ENCODE data around the gene ZSCAN1. TPM values are rescaled to one million over a fixed set of nuclear protein-coding genes. Genes with fewer than 3 reads are reported as not detected.
A peak's percentile ranks its signal among the peaks of the same experiment; 100 is the strongest.

The ZSCAN1 gene
- total and polyA plus RNA-seq, 2 of the 4 experiments (the other 2 are of a cell fraction) = not detected

DNA sequence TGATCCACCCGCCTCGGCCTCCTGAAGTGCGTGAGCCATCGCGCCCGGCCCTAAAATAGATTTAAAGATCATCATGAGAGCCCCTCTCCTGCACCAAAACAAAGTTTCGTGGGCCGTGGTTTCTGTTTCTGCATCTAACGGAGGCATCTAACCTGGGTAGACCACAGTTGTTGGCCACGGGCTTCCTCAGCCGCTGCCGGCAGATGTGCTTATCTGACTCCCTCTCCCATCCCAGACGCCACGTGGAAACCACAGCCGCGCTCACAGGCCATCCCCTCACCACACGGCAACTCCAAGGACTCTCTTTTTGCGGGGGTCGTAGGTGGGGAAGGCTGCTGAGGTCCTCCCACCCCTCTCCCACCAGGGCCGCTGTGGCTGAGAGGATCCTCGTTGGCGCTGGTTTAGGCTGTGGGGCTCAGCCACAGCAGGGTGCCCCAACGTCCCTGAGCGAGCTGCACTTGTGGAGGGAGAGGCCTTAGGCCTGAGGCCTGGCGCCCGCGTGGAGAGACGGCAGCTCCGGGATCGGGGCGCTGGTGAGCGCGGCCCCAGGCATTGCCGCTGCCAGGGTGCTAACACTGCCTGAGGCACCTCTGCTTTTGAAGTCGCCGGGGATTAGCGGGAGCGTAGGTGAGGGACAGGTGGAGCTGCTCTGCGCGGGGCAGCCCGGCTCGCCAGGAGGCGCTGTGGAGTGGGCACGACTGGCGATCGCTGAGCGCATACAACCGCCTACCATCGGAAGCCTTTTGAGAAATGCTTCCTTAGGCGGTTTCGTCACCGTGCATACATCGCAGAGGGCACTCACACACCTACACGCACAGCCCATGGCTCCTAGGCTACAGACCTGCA, 8.9 kb downstream of the ZSCAN1 start:
- ATAC-seq (ENCODE audit: low read depth) (no peak), DNase-seq (no peak)
- 46% methylated on average over 17 of the region's 54 CpGs; no CpG with 5 or more reads in 1 of the 2 experiments for WGBS, 2 experiments (ENCODE audit: extremely low coverage in 2 of 2, insufficient read length in 1 of 2)
- Histone ChIP-seq H3K23ac (ENCODE audit: low read depth, low read length) (no peak overlapping the region), H2BK15ac (ENCODE audit: low read depth, low read length) (no peak overlapping the region), H2BK120ac (ENCODE audit: low read depth, low read length) (no peak overlapping the region), H3K14ac (replicated peaks; ENCODE audit: low read depth, low read length) (no peak overlapping the region), H3K9ac (ENCODE audit: low read depth, low read length) (no peak overlapping the region), H3K4me2 (ENCODE audit: low read depth, low read length) (no peak overlapping the region), H2AK9ac (replicated peaks; ENCODE audit: low read depth, low read length, poor library complexity) (no peak overlapping the region), H3K18ac (ENCODE audit: low read depth, low read length) (no peak overlapping the region), H2AFZ (replicated peaks; ENCODE audit: low read length, poor library complexity) (peak overlapping the region; percentile 41), H2BK5ac (ENCODE audit: low read depth, low read length, poor library complexity, severe bottlenecking) (no peak overlapping the region), H2AK5ac (ENCODE audit: low read depth, low read length) (no peak overlapping the region), H2BK20ac (ENCODE audit: low read depth, low read length) (no peak overlapping the region), H3K9me1 (ENCODE audit: insufficient read depth, low read length) (no peaks in the 10 kb centered on the region), H3K4me3 (ENCODE audit: insufficient read depth, low read depth, low read length) (no peak overlapping the region), H3K9me3 (ENCODE audit: control insufficient read depth, insufficient read depth, low read length) (peaks cover 75% of the 10 kb centered on the region), H3K27me3 (ENCODE audit: control insufficient read depth, insufficient read depth, low read length) (no peaks in the 10 kb centered on the region), H3K4ac (ENCODE audit: low read depth, low read length) (no peak overlapping the region), H4K20me1 (ENCODE audit: insufficient read depth, low read length) (no peaks in the 10 kb centered on the region), H3K36me3 (ENCODE audit: control insufficient read depth, insufficient read depth, low read length) (no peaks in the 10 kb centered on the region), H4K91ac (ENCODE audit: insufficient read depth, low read depth, low read length) (no peak overlapping the region), H4K5ac (ENCODE audit: low read depth, low read length) (no peak overlapping the region), H3K56ac (ENCODE audit: extremely low read depth, insufficient read depth, low read length) (no peak overlapping the region), H4K8ac (ENCODE audit: low read depth in 2 of 2, low read length in 2 of 2) (no peak overlapping the region), H3K79me1 (ENCODE audit: low read depth in 1 of 2, low read length in 2 of 2) (no peaks in the 10 kb centered on the region), H3K4me1 (ENCODE audit: control insufficient read depth, insufficient read depth, low read length) (no peaks in the 10 kb centered on the region), H3K27ac (ENCODE audit: insufficient read depth, low read length) (no peak overlapping the region)
- dilution Hi-C loops (cut with HindIII; ENCODE audit: low sequenced_read_pairs, unreplicated experiment) (no loop called here), in situ Hi-C loops (cut with MboI; ENCODE audit: low sequenced_read_pairs) (no loop called here), intact Hi-C loops (cut with micrococcal nuclease) (no loop called here)
- ChIA-PET CTCF (no interaction called here), POLR2A (ENCODE audit: unreplicated experiment) (no interaction called here)
- TF ChIP-seq CEBPB (IDR thresholded peaks at IDR 0.05; ENCODE audit: low read depth, low read length) (no peak), MAFK (IDR thresholded peaks at IDR 0.05; ENCODE audit: low read depth, low read length) (no peak), RAD21 (IDR thresholded peaks at IDR 0.05; ENCODE audit: low read length) (no peak), SMC3 (IDR thresholded peaks at IDR 0.05; ENCODE audit: low read depth, low read length) (no peak), NFE2L2 (IDR thresholded peaks at IDR 0.05; ENCODE audit: low read depth, low read length) (no peak), BHLHE40 (IDR thresholded peaks at IDR 0.05; ENCODE audit: low read depth, low read length) (no peak), MXI1 (IDR thresholded peaks at IDR 0.05; ENCODE audit: borderline replicate concordance, low read depth, low read length) (no peak), RFX5 (IDR thresholded peaks at IDR 0.05; ENCODE audit: low read depth, low read length) (no peak), MAZ (IDR thresholded peaks at IDR 0.05; ENCODE audit: borderline replicate concordance, low read depth, low read length) (no peak), POLR2A (IDR thresholded peaks at IDR 0.05; ENCODE audit: low read depth, low read length) (no peak), RCOR1 (IDR thresholded peaks at IDR 0.05; ENCODE audit: insufficient replicate concordance, low read length) (no peak), CHD1 (IDR thresholded peaks at IDR 0.05; ENCODE audit: low read depth, low read length) (no peak), FOS (IDR thresholded peaks at IDR 0.05; ENCODE audit: low read depth, low read length) (no peak)
- TF ChIP-seq, protein P1, sequence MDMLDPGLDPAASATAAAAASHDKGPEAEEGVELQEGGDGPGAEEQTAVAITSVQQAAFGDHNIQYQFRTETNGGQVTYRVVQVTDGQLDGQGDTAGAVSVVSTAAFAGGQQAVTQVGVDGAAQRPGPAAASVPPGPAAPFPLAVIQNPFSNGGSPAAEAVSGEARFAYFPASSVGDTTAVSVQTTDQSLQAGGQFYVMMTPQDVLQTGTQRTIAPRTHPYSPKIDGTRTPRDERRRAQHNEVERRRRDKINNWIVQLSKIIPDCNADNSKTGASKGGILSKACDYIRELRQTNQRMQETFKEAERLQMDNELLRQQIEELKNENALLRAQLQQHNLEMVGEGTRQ (IDR thresholded peaks at IDR 0.05; ENCODE audit: low read depth, low read length) = no peak
- TF ChIP-seq, protein P2, sequence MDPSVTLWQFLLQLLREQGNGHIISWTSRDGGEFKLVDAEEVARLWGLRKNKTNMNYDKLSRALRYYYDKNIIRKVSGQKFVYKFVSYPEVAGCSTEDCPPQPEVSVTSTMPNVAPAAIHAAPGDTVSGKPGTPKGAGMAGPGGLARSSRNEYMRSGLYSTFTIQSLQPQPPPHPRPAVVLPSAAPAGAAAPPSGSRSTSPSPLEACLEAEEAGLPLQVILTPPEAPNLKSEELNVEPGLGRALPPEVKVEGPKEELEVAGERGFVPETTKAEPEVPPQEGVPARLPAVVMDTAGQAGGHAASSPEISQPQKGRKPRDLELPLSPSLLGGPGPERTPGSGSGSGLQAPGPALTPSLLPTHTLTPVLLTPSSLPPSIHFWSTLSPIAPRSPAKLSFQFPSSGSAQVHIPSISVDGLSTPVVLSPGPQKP (IDR thresholded peaks at IDR 0.05; ENCODE audit: borderline replicate concordance, low read depth, low read length) = no peak
- TF ChIP-seq, protein P3, sequence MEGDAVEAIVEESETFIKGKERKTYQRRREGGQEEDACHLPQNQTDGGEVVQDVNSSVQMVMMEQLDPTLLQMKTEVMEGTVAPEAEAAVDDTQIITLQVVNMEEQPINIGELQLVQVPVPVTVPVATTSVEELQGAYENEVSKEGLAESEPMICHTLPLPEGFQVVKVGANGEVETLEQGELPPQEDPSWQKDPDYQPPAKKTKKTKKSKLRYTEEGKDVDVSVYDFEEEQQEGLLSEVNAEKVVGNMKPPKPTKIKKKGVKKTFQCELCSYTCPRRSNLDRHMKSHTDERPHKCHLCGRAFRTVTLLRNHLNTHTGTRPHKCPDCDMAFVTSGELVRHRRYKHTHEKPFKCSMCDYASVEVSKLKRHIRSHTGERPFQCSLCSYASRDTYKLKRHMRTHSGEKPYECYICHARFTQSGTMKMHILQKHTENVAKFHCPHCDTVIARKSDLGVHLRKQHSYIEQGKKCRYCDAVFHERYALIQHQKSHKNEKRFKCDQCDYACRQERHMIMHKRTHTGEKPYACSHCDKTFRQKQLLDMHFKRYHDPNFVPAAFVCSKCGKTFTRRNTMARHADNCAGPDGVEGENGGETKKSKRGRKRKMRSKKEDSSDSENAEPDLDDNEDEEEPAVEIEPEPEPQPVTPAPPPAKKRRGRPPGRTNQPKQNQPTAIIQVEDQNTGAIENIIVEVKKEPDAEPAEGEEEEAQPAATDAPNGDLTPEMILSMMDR (conservative IDR thresholded peaks at IDR 0.05; ENCODE audit: low read depth, low read length) = no peak
- BruUV-seq (replicated peaks) = no TSS peak
